Keratinocyte (primary cell): Measurements from ENCODE around the gene APOL1.

Experiments
- EZH2 ChIP-seq: IDR thresholded peaks from one replicate; pipeline ENCODE4 v1.6.1; 2012; ENCODE audit warnings: inconsistent platforms, mild to moderate bottlenecking, low read length, moderate library complexity
- TF ChIP-seq, protein P1 (sequence below), 3 experiments: IDR thresholded peaks in 1 of 3; conservative IDR thresholded peaks in 1 of 3; optimal IDR thresholded peaks in 1 of 3; 2 replicates in 2 of 3; 3 replicates in 1 of 3; pipeline versions ENCODE3 to v1.5.1; 2011; ENCODE audit warnings: low read length in 3 of 3, mild to moderate bottlenecking in 3 of 3, moderate library complexity in 2 of 3, control low read depth in 1 of 3, inconsistent platforms in 1 of 3; ENCODE audit not compliant: insufficient read depth in 2 of 3; ENCODE audit errors: extremely low read depth in 1 of 3

DNA sequence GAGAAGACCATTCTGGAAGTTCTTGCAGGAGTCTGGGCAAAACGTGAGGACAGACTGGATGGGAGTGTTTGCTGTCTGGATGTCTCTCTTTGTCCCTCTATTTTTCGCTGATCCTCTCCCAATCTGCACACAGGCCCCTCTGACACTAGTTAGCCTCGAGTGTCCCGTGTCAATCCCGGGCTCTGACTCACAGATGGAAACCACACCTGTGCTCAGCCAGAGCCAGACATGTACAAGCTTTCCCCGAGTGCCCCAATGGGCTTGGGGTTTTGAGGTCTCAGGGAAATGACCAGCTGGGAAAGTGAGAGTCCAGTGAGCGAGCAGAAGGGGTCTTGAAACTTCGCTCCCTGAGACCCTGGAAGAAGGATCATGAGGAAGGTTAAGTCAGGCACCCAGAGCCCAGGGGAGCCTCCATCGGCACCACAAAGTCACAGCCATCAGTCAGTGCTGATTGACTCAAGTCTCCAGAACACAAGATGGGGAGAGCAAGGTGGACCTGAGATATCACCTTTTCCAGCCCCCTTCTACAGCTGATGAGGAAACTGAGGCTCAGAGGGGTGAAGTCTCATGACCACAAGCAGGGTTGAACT, 27.5 kb upstream of the APOL1 start:
- TF ChIP-seq, protein P1, sequence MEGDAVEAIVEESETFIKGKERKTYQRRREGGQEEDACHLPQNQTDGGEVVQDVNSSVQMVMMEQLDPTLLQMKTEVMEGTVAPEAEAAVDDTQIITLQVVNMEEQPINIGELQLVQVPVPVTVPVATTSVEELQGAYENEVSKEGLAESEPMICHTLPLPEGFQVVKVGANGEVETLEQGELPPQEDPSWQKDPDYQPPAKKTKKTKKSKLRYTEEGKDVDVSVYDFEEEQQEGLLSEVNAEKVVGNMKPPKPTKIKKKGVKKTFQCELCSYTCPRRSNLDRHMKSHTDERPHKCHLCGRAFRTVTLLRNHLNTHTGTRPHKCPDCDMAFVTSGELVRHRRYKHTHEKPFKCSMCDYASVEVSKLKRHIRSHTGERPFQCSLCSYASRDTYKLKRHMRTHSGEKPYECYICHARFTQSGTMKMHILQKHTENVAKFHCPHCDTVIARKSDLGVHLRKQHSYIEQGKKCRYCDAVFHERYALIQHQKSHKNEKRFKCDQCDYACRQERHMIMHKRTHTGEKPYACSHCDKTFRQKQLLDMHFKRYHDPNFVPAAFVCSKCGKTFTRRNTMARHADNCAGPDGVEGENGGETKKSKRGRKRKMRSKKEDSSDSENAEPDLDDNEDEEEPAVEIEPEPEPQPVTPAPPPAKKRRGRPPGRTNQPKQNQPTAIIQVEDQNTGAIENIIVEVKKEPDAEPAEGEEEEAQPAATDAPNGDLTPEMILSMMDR (optimal IDR thresholded peaks at IDR 0.05 in 1 of 3, IDR thresholded peaks at IDR 0.05 in 1 of 3, conservative IDR thresholded peaks at IDR 0.05 in 1 of 3; ENCODE audit: extremely low read depth in 1 of 3, insufficient read depth in 2 of 3, low read length in 3 of 3) = no peak
- no peak for TF ChIP-seq EZH2
